SU-DHL-6 (cell line): ENCODE results near the gene C6orf62.

Source experiments
- H2AFZ ChIP-seq: fragments of 200-600 bp; sonication (generic); 2 replicates; pipeline ENCODE4 v1.6.1; 2014; ENCODE audit warnings: low read depth, mild to moderate bottlenecking, moderate library complexity, mixed read lengths, antibody characterized with exemption, low read length; ENCODE audit not compliant: severe bottlenecking
- H3F3A ChIP-seq: fragments of 200-600 bp; shearing (Covaris generic); 2 replicates; pipeline ENCODE4 v1.6.0; 2016; ENCODE audit warnings: antibody characterized with exemption, mild to moderate bottlenecking; ENCODE audit not compliant: insufficient read depth
- H3K27ac ChIP-seq: fragments of 200-600 bp; sonication (generic); 2 replicates; pipeline ENCODE4 v1.5.1; 2016; ENCODE audit warnings: low read depth, mild to moderate bottlenecking, low read length, moderate library complexity, mixed read lengths
- H3K27me3 ChIP-seq: fragments of 200-600 bp; sonication (generic), shearing (Covaris generic); 2 replicates; pipeline ENCODE4 v1.6.0; 2014; ENCODE audit warnings: mild to moderate bottlenecking, low read length
- H3K36me3 ChIP-seq: fragments of 200-600 bp; sonication (generic); 2 replicates; pipeline ENCODE4 v1.6.1; 2014; ENCODE audit warnings: mild to moderate bottlenecking, low read length, mixed read lengths
- H3K4me2 ChIP-seq: fragments of 300-600, 200-600 bp; shearing (Covaris generic), sonication (generic); 2 replicates; pipeline ENCODE4 v1.6.0; 2014; ENCODE audit warnings: low read length, low read depth, mild to moderate bottlenecking; ENCODE audit not compliant: poor library complexity, severe bottlenecking
- H3K4me3 ChIP-seq: fragments of 200-600 bp; sonication (generic); 2 replicates; pipeline ENCODE4 v1.5.1; 2014; ENCODE audit warnings: antibody characterized with exemption, low read length, mild to moderate bottlenecking, mixed read lengths; ENCODE audit not compliant: insufficient read depth, poor library complexity, severe bottlenecking
- H3K79me2 ChIP-seq: fragments of 200-600 bp; sonication (generic); 2 replicates; pipeline ENCODE4 v1.6.1; 2014; ENCODE audit warnings: mild to moderate bottlenecking, low read length, moderate library complexity; ENCODE audit not compliant: insufficient read depth
- H3K9ac ChIP-seq: fragments of 200-600 bp; sonication (generic); 2 replicates; pipeline ENCODE4 v1.7.0; 2014; ENCODE audit warnings: mild to moderate bottlenecking, low read length
- H3K9me2 ChIP-seq: fragments of 200-600 bp; sonication (generic); replicated peaks from 2 replicates; pipeline ENCODE4 v1.6.1; 2014; ENCODE audit warnings: low read length; ENCODE audit not compliant: insufficient read depth
- H3K9me3 ChIP-seq: fragments of 200-600 bp; sonication (generic); 2 replicates; pipeline ENCODE4 v1.6.1; 2014; ENCODE audit warnings: low read length, mixed read lengths; ENCODE audit not compliant: insufficient read depth
- H4K20me1 ChIP-seq: fragments of 200-600 bp; sonication (generic); 2 replicates; pipeline ENCODE4 v1.6.1; 2014; ENCODE audit warnings: low read depth, mild to moderate bottlenecking, antibody characterized with exemption, low read length, moderate library complexity, mixed read lengths
- EZH2phosphoT487 ChIP-seq: fragments of 200-600 bp; sonication (generic), shearing (Covaris generic); conservative IDR thresholded peaks from 2 replicates; pipeline ENCODE4 v1.6.1; 2018; ENCODE audit warnings: mild to moderate bottlenecking, antibody characterized with exemption, low read length, moderate library complexity, mixed read lengths
- TF ChIP-seq, protein P1 (sequence below): fragments of 200-600 bp; sonication (generic); IDR thresholded peaks from one replicate; pipeline ENCODE4 v1.5.1; 2017; ENCODE audit warnings: antibody characterized with exemption, mild to moderate bottlenecking, low read length, moderate library complexity; ENCODE audit not compliant: insufficient read depth, poor library complexity, severe bottlenecking

The C6orf62 gene

DNA sequence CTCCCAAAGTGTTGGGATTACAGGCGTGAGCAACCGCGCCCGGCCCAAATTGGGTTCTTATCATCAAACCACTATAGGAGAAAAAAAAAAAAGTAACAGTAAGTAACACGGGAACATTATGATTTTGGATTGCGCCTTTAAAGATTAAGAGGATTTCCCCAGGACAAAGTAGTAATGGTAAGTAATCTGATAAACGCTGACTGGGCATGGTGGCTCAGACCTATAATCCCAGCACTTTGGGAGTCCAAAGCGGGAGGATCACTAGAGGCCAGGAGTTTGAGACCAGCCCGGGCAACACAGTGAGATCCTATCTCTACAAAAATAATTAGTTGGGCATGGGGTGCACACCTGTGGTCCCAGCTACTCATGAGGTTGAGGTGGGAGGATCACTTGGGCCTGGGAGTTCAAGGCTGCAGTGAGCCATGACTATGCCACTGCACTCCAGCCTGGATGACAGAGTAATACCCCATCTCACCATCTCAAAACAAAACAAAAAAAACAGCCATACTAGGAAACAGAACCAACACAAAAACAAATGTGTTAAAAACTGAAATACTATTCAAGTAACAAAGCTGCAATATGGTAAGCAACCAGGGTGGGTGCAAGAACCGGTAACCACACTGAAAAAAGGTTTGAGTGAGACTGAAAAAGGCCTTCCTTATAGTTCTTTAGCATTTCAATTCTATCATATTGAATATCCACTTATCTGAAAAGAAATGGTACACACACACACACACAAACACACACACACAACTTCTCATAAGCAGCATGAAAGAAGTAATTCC, 8.2 kb downstream of the C6orf62 start:
- Histone ChIP-seq H3K27me3 (no peaks in the 10 kb centered on the region), H4K20me1 (peaks cover 60% of the 10 kb centered on the region), H3F3A (peaks cover 73% of the 10 kb centered on the region), H2AFZ (no peak overlapping the region), H3K79me2 (peaks cover 74% of the 10 kb centered on the region), H3K9ac (no peak overlapping the region), H3K9me3 (no peaks in the 10 kb centered on the region), H3K4me2 (no peak overlapping the region), H3K27ac (no peak overlapping the region), H3K9me2 (no peaks in the 10 kb centered on the region), H3K4me3 (no peak overlapping the region), H3K36me3 (peaks cover 94% of the 10 kb centered on the region)
- no peak for TF ChIP-seq EZH2phosphoT487
- TF ChIP-seq, protein P1, sequence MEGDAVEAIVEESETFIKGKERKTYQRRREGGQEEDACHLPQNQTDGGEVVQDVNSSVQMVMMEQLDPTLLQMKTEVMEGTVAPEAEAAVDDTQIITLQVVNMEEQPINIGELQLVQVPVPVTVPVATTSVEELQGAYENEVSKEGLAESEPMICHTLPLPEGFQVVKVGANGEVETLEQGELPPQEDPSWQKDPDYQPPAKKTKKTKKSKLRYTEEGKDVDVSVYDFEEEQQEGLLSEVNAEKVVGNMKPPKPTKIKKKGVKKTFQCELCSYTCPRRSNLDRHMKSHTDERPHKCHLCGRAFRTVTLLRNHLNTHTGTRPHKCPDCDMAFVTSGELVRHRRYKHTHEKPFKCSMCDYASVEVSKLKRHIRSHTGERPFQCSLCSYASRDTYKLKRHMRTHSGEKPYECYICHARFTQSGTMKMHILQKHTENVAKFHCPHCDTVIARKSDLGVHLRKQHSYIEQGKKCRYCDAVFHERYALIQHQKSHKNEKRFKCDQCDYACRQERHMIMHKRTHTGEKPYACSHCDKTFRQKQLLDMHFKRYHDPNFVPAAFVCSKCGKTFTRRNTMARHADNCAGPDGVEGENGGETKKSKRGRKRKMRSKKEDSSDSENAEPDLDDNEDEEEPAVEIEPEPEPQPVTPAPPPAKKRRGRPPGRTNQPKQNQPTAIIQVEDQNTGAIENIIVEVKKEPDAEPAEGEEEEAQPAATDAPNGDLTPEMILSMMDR, result no peak

DNA sequence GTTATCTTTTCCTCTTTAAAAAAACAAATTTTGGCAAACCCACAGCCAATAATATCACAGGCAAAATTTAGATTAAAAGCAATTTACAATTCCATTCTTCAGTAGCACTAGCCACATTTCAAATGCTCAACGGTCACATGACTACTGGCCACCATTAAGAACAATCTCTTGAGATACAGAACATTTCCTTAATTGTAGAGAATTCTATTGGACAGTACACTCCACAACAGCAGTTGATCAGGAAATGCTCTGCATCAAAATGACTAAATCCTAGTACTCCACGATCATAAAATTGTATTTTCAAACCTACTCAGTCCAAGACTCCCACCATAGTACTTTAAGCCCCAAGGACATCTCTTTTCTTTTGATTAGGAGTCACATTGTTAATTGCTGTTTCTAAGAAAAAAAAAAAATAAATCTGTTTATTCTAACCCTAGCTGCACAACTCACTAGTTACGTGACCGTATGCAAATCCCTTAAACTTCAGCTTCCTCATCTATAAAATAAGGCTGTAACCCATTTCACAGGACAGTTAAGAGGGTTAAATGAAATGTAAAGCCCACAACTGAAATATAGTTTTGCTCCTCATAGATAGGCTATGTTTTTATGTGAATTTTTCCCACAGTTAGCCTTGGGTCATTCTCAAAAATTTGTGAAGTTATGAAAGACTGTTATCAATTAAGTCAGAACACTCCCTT, 9.8 kb downstream of the C6orf62 start:
- Histone ChIP-seq H3K4me3 (no peak overlapping the region), H3K79me2 (peaks cover 58% of the 10 kb centered on the region), H3K9ac (no peak overlapping the region), H3K27me3 (no peaks in the 10 kb centered on the region), H3K9me2 (no peaks in the 10 kb centered on the region), H3K27ac (no peak overlapping the region), H3K36me3 (peaks cover 96% of the 10 kb centered on the region), H2AFZ (no peak overlapping the region), H3K9me3 (no peaks in the 10 kb centered on the region), H4K20me1 (peaks cover 62% of the 10 kb centered on the region), H3F3A (peaks cover 79% of the 10 kb centered on the region), H3K4me2 (no peak overlapping the region)
- TF ChIP-seq EZH2phosphoT487, result no peak
- TF ChIP-seq, protein P1, result no peak

DNA sequence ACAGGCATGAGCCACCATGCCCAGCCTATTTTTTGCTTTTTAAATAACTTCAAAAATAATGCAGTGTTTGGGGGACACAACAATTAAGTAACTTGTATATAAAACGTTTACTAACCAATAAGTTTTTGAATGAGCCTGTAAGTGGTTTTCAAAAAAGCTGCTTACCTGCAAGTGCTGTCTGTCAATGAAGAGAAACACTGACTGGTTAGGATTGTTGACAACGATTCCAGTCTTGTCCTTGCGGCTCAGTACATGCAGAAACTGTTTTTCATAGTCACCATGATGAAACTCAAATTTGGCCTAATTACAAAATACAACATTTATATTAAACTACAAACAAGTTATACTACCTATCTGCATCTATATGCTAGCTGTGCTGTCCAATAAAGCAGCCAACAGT, 10.3 kb downstream of the C6orf62 start:
- Histone ChIP-seq H3K27ac (no peak overlapping the region), H4K20me1 (peaks cover 56% of the 10 kb centered on the region), H3K36me3 (peaks cover 96% of the 10 kb centered on the region), H2AFZ (no peak overlapping the region), H3K9me3 (no peaks in the 10 kb centered on the region), H3K4me2 (no peak overlapping the region), H3K27me3 (no peaks in the 10 kb centered on the region), H3K9ac (no peak overlapping the region), H3K79me2 (peaks cover 53% of the 10 kb centered on the region), H3K4me3 (no peak overlapping the region), H3K9me2 (no peaks in the 10 kb centered on the region), H3F3A (peaks cover 79% of the 10 kb centered on the region)
- TF ChIP-seq, protein P1, result no peak
- TF ChIP-seq EZH2phosphoT487, result no peak
